Tibial artery (tissue), 4 donors: ENCODE measurements around the gene NACC1.

ENCODE experiments used
- DNase-seq, 2 donors: peaks; one replicate each; pipeline ENCODE4 v3.0.0-alpha.2; 2019
- H3K27ac ChIP-seq, 2 donors: fragments of 200-600 bp; sonication (generic) in 1 of 2; 1 replicate in 1 of 2; 2 replicates in 1 of 2; pipeline ENCODE4 v1.5.1; 2018 to 2019; ENCODE audit warnings: mild to moderate bottlenecking in 1 of 2
- H3K27me3 ChIP-seq, 2 donors: fragments of 200-600 bp; sonication (generic) in 1 of 2; one replicate each; pipeline versions ENCODE4 v1.5.1 to v1.6.0; 2016 to 2019
- H3K36me3 ChIP-seq, 3 donors: fragments of 200-600 bp; sonication (generic) in 2 of 3; one replicate each; pipeline ENCODE4 v1.5.1; 2016 to 2019; ENCODE audit warnings: mild to moderate bottlenecking in 2 of 3
- H3K4me1 ChIP-seq, 4 donors: fragments of 200-600 bp; sonication (generic) in 2 of 4; 1 replicate in 3 of 4; 2 replicates in 1 of 4; pipeline ENCODE4 v1.5.1; 2016 to 2019
- H3K4me3 ChIP-seq, 2 donors: fragments of 200-600 bp; sonication (generic) in 1 of 2; 1 replicate in 1 of 2; 2 replicates in 1 of 2; pipeline ENCODE4 v1.5.1; 2018 to 2019; ENCODE audit warnings: mild to moderate bottlenecking in 2 of 2
- H3K9me3 ChIP-seq, 3 donors: fragments of 200-600 bp; sonication (generic) in 1 of 3; one replicate each; pipeline ENCODE4 v1.5.1; 2016 to 2019
- intact Hi-C: fragments of 100-400 bp; cut with DNase I; formaldehyde crosslinking; loops from one replicate; pipeline ENCODE4 v1.15.0; 2023; ENCODE audit warnings: low total_unique reads
- TF ChIP-seq, protein P1 (sequence below), 2 experiments: fragments of 200-600 bp in 1 of 2; fragments of 450-650 bp in 1 of 2; IDR thresholded peaks; one replicate each; pipeline ENCODE4 v1.5.1; 2017 to 2019; ENCODE audit warnings: antibody characterized with exemption in 2 of 2, mild to moderate bottlenecking in 1 of 2, moderate library complexity in 1 of 2

Gene NACC1

DNA sequence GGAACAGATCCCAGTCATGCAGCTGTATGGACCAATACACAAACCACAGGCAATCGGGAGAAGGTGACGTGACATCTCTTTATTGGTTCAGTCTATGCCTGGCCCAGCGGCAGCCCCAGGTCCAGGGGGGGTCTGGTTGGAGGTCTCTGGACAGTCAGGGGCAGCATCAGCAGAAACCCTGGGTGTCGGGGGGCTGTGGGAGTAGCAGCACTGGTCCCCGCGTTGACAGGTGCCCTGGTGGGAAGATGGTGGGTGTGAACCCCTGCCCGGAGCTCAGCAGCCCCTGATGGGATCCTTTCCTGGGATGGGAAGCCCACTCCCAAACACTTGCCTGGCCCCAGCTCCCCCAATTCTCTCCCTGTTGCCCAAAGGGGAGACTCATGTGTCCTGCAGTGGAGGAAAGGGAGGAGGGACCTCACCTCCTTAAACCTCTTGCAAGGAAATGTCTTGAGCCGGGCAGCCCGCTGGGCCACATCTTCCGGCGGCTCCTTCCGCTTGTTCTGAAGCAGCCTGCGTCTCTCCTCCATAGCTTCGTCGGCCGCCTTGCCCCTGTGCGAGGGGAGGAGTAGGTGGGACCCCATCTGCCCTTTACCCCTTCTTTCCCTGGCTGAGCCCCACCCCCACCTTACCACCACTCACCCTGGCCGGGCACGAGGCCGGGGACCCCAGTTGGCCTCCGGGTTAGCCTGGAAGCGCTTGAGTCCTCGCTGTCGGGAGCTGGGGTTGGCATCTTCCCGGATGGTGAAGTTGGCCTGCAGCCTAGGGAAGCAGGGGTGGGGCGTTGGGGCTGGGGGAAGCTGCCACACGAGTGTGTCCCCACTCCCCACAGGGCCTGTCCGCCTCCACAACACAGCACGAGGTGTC lies 13.0 kb upstream of the NACC1 start:
- intact Hi-C loops, result no loop called here

GRCh38 chr19:13109361-13110098 lies 8.5 kb upstream of the NACC1 start:
- TF ChIP-seq, protein P1, sequence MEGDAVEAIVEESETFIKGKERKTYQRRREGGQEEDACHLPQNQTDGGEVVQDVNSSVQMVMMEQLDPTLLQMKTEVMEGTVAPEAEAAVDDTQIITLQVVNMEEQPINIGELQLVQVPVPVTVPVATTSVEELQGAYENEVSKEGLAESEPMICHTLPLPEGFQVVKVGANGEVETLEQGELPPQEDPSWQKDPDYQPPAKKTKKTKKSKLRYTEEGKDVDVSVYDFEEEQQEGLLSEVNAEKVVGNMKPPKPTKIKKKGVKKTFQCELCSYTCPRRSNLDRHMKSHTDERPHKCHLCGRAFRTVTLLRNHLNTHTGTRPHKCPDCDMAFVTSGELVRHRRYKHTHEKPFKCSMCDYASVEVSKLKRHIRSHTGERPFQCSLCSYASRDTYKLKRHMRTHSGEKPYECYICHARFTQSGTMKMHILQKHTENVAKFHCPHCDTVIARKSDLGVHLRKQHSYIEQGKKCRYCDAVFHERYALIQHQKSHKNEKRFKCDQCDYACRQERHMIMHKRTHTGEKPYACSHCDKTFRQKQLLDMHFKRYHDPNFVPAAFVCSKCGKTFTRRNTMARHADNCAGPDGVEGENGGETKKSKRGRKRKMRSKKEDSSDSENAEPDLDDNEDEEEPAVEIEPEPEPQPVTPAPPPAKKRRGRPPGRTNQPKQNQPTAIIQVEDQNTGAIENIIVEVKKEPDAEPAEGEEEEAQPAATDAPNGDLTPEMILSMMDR (IDR thresholded peaks at IDR 0.05), result no peak
- DNase-seq, result no peak
- no peaks in the 10 kb centered on the region for H3K9me3 ChIP-seq
- H3K27me3 ChIP-seq, result no peaks in the 10 kb centered on the region
- H3K4me1 ChIP-seq, result peaks cover 0 to 6% (median 0%) of the 10 kb centered on the region in 4 donors
- intact Hi-C loops, result no loop called here
- H3K27ac ChIP-seq, result no peak overlapping the region
- H3K36me3 ChIP-seq, result peaks cover 0 to 75% (median 43%) of the 10 kb centered on the region in 3 donors
- H3K4me3 ChIP-seq, result no peak overlapping the region

More for the DNA sequence above, 13.0 kb upstream of the NACC1 start:
- Histone ChIP-seq H3K36me3 (peaks cover 0 to 41% (median 22%) of the 10 kb centered on the region in 3 donors), H3K27me3 (no peaks in the 10 kb centered on the region), H3K4me1 (peaks cover 0 to 31% (median 20%) of the 10 kb centered on the region in 4 donors), H3K27ac (peak overlapping the region; percentile 12 to 43), H3K9me3 (no peaks in the 10 kb centered on the region), H3K4me3 (peak overlapping the region; percentile 5 to 22)
- TF ChIP-seq, protein P1 (IDR thresholded peaks at IDR 0.05), result no peak
- peak in 1 of 2 donors; percentile 70 for DNase-seq

DNA sequence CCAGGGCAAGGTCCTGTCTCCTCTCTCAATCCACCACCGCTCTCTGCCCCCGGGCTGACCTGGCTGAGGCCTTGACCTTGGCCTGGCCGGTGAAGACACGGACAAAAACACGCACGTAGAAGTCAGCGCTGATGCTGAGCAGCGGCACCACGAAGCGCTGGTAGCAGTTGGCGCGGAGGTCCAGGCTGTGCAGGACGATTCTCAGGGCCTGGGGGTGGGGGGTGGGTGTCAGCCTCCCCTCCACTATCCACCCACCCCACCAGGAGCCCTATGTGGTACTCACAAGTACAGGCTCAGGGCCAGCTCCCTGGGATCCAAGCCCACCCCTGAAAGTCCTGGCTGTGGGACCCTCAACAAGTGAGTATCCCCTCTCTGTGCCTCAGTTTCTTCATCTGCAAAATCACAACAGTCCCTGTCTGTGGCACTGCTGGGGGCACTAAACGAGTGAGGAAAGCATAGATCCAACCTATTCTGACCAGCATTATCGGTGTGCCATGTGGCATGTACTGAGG lies 7.9 kb upstream of the NACC1 start:
- intact Hi-C loops, result no loop called here
- TF ChIP-seq, protein P1 (IDR thresholded peaks at IDR 0.05), result no peak
- no peak for DNase-seq
- Histone ChIP-seq H3K4me3 (no peak overlapping the region), H3K4me1 (peaks cover 0 to under 1% (median under 1%) of the 10 kb centered on the region in 4 donors), H3K27ac (no peak overlapping the region), H3K9me3 (no peaks in the 10 kb centered on the region), H3K27me3 (no peaks in the 10 kb centered on the region), H3K36me3 (peaks cover 0 to 75% (median 43%) of the 10 kb centered on the region in 3 donors)

DNA sequence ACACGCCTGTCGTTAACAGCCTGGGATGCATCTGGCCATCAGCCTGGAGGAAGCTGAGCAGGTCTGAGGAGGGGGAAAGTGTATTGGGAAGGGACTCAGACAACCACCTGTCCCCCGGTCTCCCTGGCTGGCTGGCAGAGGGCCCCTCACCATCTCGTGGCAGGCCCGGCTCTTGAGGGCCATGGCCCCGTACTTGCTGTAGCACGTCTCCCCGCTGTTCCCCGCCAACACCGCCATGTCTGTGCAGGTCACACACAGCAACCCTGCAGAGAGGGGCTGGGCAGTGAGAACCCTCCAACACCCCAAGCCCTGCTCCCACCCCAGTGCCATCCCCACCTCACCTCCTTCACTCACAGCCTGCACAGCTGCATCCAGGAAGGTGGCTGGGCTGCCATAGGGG lies 5.5 kb upstream of the NACC1 start:
- Histone ChIP-seq H3K27ac (no peak overlapping the region), H3K9me3 (no peaks in the 10 kb centered on the region), H3K4me3 (no peak overlapping the region), H3K4me1 (peaks cover 0 to 17% (median 11%) of the 10 kb centered on the region in 4 donors), H3K27me3 (no peaks in the 10 kb centered on the region), H3K36me3 (peaks cover 0 to 67% (median 34%) of the 10 kb centered on the region in 3 donors)
- TF ChIP-seq, protein P1 (IDR thresholded peaks at IDR 0.05), result no peak
- intact Hi-C loops, result no loop called here
- no peak for DNase-seq

GRCh38 chr19:13115936-13116281 lies 2.2 kb upstream of the NACC1 start:
- H3K9me3 ChIP-seq, result no peaks in the 10 kb centered on the region
- H3K27ac ChIP-seq, result peak overlapping the region; percentile 61 to 70
- TF ChIP-seq, protein P1 (IDR thresholded peaks at IDR 0.05), result no peak
- peaks cover 0 to 42% (median 31%) of the 10 kb centered on the region in 4 donors for H3K4me1 ChIP-seq
- peaks cover 0 to 36% (median 20%) of the 10 kb centered on the region in 3 donors for H3K36me3 ChIP-seq
- DNase-seq, result no peak
- H3K27me3 ChIP-seq, result no peaks in the 10 kb centered on the region
- peak overlapping the region; percentile 70 to 98 for H3K4me3 ChIP-seq
- intact Hi-C loops, result no loop called here
